NK-92 (cell line): ENCODE results near the gene GCC2.
"Not testable (repeated sequence)": the region's sequence is repeated elsewhere in the genome, so short reads cannot be mapped to it uniquely, and the experiment has no call there.

Experiments
- DNase-seq: peaks from one replicate; lab custom pipeline; 2025; ENCODE audit not compliant: unreplicated experiment; lab: John Stamatoyannopoulos, UW

Gene GCC2

DNA sequence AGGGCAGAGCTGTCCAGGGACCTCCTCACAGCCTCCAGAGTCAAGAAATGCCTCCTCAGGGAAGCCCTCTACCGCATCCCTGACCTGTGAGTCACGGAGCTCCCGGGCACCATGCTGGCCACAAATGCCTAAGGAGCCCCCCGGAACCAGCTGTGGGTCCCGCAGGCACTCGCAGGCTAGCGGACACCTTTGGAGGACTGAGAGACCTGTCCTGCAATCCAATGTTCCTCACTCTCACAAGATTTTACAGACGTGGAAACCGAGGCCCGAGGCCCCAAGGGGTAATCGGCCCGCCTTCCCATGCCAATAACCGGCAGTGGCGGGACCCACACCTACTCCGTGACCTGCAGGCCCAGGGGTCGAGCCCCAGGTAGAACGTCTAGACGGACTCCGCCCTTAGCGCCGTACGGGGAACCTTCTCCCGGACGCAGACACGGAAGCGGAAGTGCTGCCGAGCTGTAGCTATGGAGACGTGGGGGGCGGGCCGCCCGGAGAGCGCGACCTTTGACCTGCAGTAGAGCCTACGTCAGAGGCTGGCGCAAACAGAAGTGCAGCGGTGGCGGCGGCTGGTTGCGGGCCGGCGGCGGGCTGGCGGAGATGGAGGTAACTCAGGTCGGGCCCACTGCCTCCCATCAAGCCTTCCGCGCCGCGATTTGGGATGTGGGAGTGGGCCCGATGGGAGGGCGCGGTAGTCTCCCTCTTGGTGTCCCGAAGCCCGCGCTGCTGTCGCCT is at the start of gene GCC2:
Gene GCC2 (plus strand): TSS at position 529 of the 732 bp plus-strand sequence. CDS start 69 bp downstream, at position 598.
- peak; percentile 68 for DNase-seq

- DNase-seq, result no peak
These were observed 49.5 kb upstream of the GCC2 start for GRCh38 chr2:108399479-108399878.

GRCh38 chr2:108401800-108402199 is 47.2 kb upstream of the GCC2 start:
- DNase-seq, result no peak

- DNase-seq, result no peak
These were observed 45.5 kb upstream of the GCC2 start for GRCh38 chr2:108403494-108403893.

DNA sequence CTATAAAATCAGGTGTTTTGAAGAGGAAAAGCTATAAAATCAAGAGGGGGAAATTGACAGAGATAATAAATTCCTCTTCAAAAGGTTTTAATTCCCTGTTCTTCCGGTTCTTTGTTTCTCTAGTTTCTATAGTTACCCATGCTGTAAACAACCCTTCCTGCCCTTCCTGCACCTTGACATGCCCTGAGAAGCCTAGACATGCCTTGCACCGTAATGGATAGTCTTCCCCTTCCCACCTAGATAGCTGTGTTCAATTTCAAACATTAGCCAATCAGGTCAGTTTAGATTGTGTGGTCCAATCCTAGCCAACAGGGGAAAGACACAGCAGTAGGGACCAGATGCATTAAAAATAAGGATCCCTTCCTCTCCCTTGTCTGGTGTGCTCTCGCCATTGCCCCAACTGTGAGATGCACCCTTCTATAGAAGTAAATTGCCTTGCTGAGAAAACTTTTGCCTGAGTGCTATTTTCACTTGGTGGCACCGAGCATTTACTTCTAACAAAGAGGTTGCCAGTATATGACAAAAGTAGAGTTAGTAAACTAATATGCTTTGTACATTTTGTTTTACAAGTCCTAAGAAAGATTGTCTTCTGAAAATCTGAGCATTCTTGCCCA is 44.1 kb upstream of the GCC2 start:
- DNase-seq, result no peak

DNA sequence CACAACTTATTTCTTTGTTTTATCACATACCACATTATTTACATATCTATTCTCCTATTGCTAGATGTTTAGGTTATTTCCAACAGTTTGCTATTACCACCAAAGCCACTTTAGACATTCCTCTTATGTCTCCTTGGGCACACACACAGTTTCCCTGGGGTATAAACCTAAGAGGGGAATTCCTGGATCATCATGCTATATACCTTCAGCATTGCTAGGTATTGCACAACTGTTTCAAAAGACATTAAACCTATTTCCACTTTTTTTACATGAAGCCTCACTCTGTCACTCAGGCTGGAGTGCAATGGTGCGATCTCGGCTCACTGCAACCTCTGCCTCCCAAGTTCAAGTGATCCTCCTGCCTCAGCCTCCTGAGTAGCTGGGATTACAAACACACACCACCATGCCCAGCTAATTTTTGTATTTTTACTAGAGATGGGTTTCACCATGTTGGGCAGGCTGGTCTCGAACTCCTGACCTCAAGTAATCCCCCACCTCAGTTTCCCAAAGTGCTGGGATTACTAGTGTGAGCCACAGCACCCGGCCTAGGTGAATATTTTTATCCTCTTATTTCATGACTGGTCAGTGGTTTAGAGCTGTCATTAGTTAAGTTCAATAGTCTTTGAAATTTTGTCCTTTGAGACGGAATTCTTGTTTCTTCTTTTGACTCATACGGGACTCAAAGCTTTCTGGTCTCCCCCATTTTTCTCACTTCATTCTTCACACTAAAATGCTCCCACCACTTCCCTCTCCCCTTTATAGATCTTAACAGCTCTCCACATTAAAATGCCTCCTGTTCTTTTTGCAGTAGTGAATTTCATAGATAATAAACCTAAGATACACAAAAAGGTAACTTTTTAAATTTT is 40.9 kb upstream of the GCC2 start:
- DNase-seq, result no peak

DNA sequence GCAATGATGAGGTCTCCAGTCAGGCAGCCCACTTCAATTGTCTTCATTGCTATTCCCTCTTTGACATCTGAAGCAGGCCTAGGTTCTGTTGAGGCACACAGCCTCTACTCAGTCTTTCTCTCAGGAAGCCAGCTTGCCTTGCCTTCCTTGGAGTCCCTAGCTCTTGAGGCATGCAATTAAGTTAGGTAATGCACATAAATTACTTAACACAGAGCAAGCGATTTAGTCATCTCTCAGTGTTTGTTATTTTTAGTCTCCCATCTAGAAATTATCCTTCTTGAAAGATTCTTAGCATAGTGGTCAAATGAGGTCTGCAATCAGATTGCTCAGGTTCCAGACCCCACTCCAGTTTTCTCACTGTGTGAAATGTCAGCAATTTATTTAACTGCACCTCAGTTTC is 39.2 kb upstream of the GCC2 start:
- DNase-seq, result no peak

GRCh38 chr2:108412995-108413710 is 35.9 kb upstream of the GCC2 start:
- DNase-seq, result no peak

GRCh38 chr2:108413711-108414095 is 35.3 kb upstream of the GCC2 start:
- no peak for DNase-seq

DNA sequence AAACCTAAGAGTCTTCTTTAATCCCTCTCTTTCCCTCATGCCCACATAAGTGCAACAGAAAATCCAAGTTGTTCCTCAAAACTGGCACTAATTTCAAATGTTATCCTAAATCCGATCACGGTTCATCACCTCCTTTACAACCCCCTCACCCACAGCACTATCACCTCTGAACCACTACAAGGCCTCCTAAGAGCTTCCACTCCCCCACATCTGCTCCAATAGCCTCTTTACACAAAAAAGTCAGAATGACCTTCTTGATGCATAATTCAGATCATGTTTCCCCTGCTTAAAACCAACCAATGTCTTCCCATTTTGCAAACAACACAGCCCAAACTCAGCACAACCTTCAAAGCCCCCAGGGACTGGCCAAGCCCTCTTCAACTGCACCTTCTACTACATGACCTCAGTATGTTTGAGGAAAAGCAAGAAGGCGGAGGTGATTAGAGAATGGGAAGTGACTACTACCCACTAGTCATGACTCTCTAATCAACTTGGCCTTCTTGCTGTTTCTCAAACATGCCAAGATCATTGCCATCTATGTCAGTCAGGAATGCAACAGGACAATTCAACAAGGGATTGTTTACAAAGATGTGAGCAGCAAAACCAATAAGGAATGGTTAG is 34.6 kb upstream of the GCC2 start:
- no peak for DNase-seq

DNA sequence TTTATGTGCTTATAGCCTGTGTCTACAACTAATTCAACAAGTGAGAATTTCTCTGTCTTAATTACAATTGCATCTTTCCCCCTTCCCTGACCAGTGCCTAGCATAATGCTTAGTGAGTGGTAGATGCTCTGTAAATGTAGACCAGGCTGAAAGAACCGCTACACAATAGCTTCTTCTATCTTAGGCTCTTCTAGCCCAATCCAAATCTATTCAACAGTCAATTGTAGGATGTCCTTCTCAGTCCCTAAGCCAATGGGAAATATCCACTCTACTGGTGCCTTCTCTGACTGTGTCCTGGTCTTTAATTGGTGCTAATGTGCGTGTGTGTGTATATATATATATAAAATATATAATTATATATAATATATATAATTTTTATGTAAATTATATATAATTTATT is 34.1 kb upstream of the GCC2 start:
- DNase-seq, result no peak

GRCh38 chr2:108417254-108417653 is 31.8 kb upstream of the GCC2 start:
- no peak for DNase-seq

GRCh38 chr2:108418416-108418815 is 30.6 kb upstream of the GCC2 start:
- DNase-seq, result no peak

DNA sequence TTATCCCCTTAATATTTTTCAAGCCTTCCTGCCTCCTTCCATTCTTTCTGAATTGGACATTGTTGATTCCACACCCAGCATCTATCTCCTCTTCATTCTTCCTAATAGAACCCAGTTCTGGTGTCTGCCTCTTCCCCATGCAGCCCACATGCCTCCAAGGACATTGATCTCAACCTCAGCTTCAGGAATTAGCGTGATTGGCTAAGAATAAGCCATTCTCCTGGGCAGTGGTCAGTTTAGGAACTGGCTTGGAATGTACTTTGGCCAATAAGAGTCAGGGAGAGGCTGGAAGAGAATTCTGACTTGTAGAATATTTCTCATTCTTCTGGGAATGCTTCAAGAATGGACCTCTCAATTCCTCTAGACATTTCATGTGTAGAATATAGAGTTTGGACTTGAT is 25.9 kb upstream of the GCC2 start:
- no peak for DNase-seq

- DNase-seq, result no peak
These were observed 25.3 kb upstream of the GCC2 start for GRCh38 chr2:108423502-108424251.

GRCh38 chr2:108428286-108429009 is 20.6 kb upstream of the GCC2 start:
- no peak for DNase-seq

DNA sequence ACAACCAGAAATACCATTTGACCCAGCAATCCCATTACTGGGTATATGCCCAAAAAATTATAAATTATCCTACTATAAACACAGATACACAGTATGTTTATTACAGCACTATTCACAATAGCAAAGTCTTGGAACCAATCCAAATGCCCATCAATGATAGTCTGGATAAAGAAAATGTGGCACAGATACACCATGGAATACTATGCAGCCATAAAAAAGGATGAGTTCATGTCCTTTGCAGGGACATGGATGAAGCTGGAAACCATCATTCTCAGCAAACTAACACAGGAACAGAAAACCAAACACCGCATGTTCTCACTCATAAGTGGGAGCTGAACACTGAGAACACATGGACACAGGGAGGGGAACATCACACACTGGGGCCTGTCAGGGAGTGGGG is 13.4 kb upstream of the GCC2 start:
- not testable (repeated sequence) for DNase-seq

GRCh38 chr2:108436976-108437375 is 12.0 kb upstream of the GCC2 start:
- no peak for DNase-seq

- DNase-seq, result no peak
These were observed 7.3 kb upstream of the GCC2 start for GRCh38 chr2:108441712-108442111.
